Astrocyte (in vitro differentiated cells and primary cell): ENCODE data around the gene PBXIP1. TPM values are rescaled to one million over a fixed set of nuclear protein-coding genes. Genes with fewer than 3 reads are reported as not detected.

Source experiments
- DNase-seq: peaks from one replicate; pipeline ENCODE4 v3.0.0-alpha.2; 2010; ENCODE audit warnings: low read depth
- FAIRE-seq: peaks from 2 replicates; lab custom pipeline; 2011; peaks lifted over from hg19 to GRCh38; lab: Jason Lieb, UNC
- H2AFZ ChIP-seq: 2 replicates; pipeline ENCODE4 v1.6.0; 2012; ENCODE audit warnings: low read depth, low read length, inconsistent platforms
- H3K27ac ChIP-seq: 2 replicates; pipeline ENCODE4 v1.5.1; 2011; ENCODE audit warnings: low read depth, low read length, inconsistent platforms
- H3K27me3 ChIP-seq: 2 replicates; pipeline ENCODE4 v1.6.0; 2011; ENCODE audit warnings: low read length, inconsistent platforms; ENCODE audit not compliant: insufficient read depth
- H3K36me3 ChIP-seq: 2 replicates; pipeline ENCODE4 v1.5.1; 2011; ENCODE audit warnings: low read length, inconsistent platforms; ENCODE audit not compliant: insufficient read depth
- H3K4me1 ChIP-seq: 2 replicates; pipeline ENCODE4 v1.5.1; 2011; ENCODE audit warnings: low read length, inconsistent platforms; ENCODE audit not compliant: insufficient read depth
- H3K4me2 ChIP-seq: 2 replicates; pipeline ENCODE4 v1.6.0; 2012; ENCODE audit warnings: low read length, inconsistent platforms
- H3K4me3 ChIP-seq: 2 replicates; pipeline ENCODE4 v1.5.1; 2011; ENCODE audit warnings: low read depth, mild to moderate bottlenecking, low read length, inconsistent platforms; ENCODE audit not compliant: insufficient read depth
- H3K79me2 ChIP-seq: 2 replicates; pipeline ENCODE4 v1.6.0; 2012; ENCODE audit warnings: mild to moderate bottlenecking, low read length, inconsistent platforms; ENCODE audit not compliant: insufficient read depth
- H3K9ac ChIP-seq: 2 replicates; pipeline ENCODE4 v1.6.0; 2012; ENCODE audit warnings: mild to moderate bottlenecking, low read length, inconsistent platforms
- H3K9me3 ChIP-seq: 2 replicates; pipeline ENCODE4 v1.5.1; 2012; ENCODE audit warnings: low read depth, mild to moderate bottlenecking, low read length, inconsistent platforms; ENCODE audit not compliant: insufficient read depth
- H4K20me1 ChIP-seq: 2 replicates; pipeline ENCODE4 v1.6.0; 2012; ENCODE audit warnings: low read length, inconsistent platforms; ENCODE audit not compliant: insufficient read depth
- H3K27ac Mint-ChIP-seq: one replicate; pipeline ENCODE4 v1.8.0; 2021; ENCODE audit warnings: mild to moderate bottlenecking, mixed read lengths; ENCODE audit not compliant: unreplicated experiment
- H3K27me3 Mint-ChIP-seq: one replicate; pipeline ENCODE4 v1.8.0; 2021; ENCODE audit warnings: low read depth, mixed read lengths; ENCODE audit not compliant: unreplicated experiment
- H3K36me3 Mint-ChIP-seq: one replicate; pipeline ENCODE4 v1.8.0; 2021; ENCODE audit warnings: low read depth, mixed read lengths; ENCODE audit not compliant: unreplicated experiment
- H3K4me1 Mint-ChIP-seq: one replicate; pipeline ENCODE4 v1.8.0; 2021; ENCODE audit warnings: low read depth, mixed read lengths; ENCODE audit not compliant: unreplicated experiment
- H3K4me3 Mint-ChIP-seq: one replicate; pipeline ENCODE4 v1.8.0; 2021; ENCODE audit warnings: mild to moderate bottlenecking, moderate library complexity, mixed read lengths; ENCODE audit not compliant: unreplicated experiment
- H3K9me3 Mint-ChIP-seq: one replicate; pipeline ENCODE4 v1.8.0; 2021; ENCODE audit warnings: mild to moderate bottlenecking, mixed read lengths; ENCODE audit not compliant: unreplicated experiment
- CTCF ChIP-seq: IDR thresholded peaks from 2 replicates; pipeline ENCODE4 v1.5.1; 2011; ENCODE audit warnings: low read depth, mild to moderate bottlenecking, inconsistent platforms, low read length, moderate library complexity; ENCODE audit not compliant: insufficient read depth
- EZH2 ChIP-seq: IDR thresholded peaks from 2 replicates; pipeline ENCODE4 v1.6.1; 2012; ENCODE audit warnings: mild to moderate bottlenecking, low read length, inconsistent platforms; ENCODE audit not compliant: insufficient read depth
- total RNA-seq: library from RNA; stranded (reverse); gene quantifications from 2 replicates; pipeline ENCODE4 v1.2.1, GENCODE V29; 2021

The PBXIP1 gene
- total RNA-seq, 1 donor from 2014 or later, result 89.2 TPM

GRCh38 chr1:154974102-154974807 lies 18.4 kb upstream of the PBXIP1 start, which contains the start of gene CKS1B:
TSS of gene CKS1B (plus strand) at chr1:154974681. CDS start at chr1:154974746, 65 bp downstream.
- no peak within 1 kb of the TSS for H3K27ac Mint-ChIP-seq
- Histone ChIP-seq H3K4me1 (peaks cover 34% of the 10 kb centered on the region), H3K4me2 (peak within 1 kb of the TSS; percentile 94), H3K79me2 (peaks cover 62% of the 10 kb centered on the region), H2AFZ (peak within 1 kb of the TSS; percentile 75), H3K27me3 (no peaks in the 10 kb centered on the region), H3K9me3 (no peaks in the 10 kb centered on the region), H4K20me1 (peaks cover 12% of the 10 kb centered on the region), H3K27ac (peak within 1 kb of the TSS; percentile 99), H3K9ac (peak within 1 kb of the TSS; percentile 94), H3K36me3 (peaks cover 2% of the 10 kb centered on the region), H3K4me3 (peak within 1 kb of the TSS; percentile 88)
- H3K27me3 Mint-ChIP-seq, result no peaks in the 10 kb centered on the region
- DNase-seq, result peak; percentile 100
- peaks cover 2% of the 10 kb centered on the region for H3K36me3 Mint-ChIP-seq
- no peak within 1 kb of the TSS for H3K4me3 Mint-ChIP-seq
- peaks cover 16% of the 10 kb centered on the region for H3K4me1 Mint-ChIP-seq
- no peak for TF ChIP-seq EZH2
- no peak for TF ChIP-seq CTCF
- no peaks in the 10 kb centered on the region for H3K9me3 Mint-ChIP-seq
- FAIRE-seq, result no peak

- peak overlapping the region; percentile 88 for H3K4me3 ChIP-seq
- no peaks in the 10 kb centered on the region for H3K36me3 ChIP-seq
- Mint-ChIP-seq H3K4me3 (no peak overlapping the region), H3K27me3 (no peaks in the 10 kb centered on the region), H3K27ac (no peak overlapping the region), H3K36me3 (peaks cover 2% of the 10 kb centered on the region), H3K9me3 (no peaks in the 10 kb centered on the region), H3K4me1 (peaks cover 18% of the 10 kb centered on the region)
- peak overlapping the region; percentile 99 for H3K27ac ChIP-seq
- peaks cover 19% of the 10 kb centered on the region for H4K20me1 ChIP-seq
- peak; percentile 94 for DNase-seq
- H3K4me2 ChIP-seq, result peak overlapping the region; percentile 94
- H3K4me1 ChIP-seq, result peaks cover 42% of the 10 kb centered on the region
- peak overlapping the region; percentile 94 for H3K9ac ChIP-seq
- TF ChIP-seq EZH2, result no peak
- TF ChIP-seq CTCF, result peak; percentile 13
- no peak overlapping the region for H2AFZ ChIP-seq
- H3K9me3 ChIP-seq, result no peaks in the 10 kb centered on the region
- no peaks in the 10 kb centered on the region for H3K27me3 ChIP-seq
- peaks cover 67% of the 10 kb centered on the region for H3K79me2 ChIP-seq
- FAIRE-seq, result no peak
Measured at GRCh38 chr1:154973344-154974101, 17.6 kb upstream of the PBXIP1 start.
